Glomerular visceral epithelial cell (primary cell): ENCODE data around the gene ARHGAP5.
A peak's percentile ranks its signal among the peaks of the same experiment; 100 is the strongest.

Source experiments
- DNase-seq: peaks from one replicate; pipeline ENCODE4 v3.0.0-alpha.2; 2016; ENCODE audit errors: extremely low spot score

Gene ARHGAP5, protein sequence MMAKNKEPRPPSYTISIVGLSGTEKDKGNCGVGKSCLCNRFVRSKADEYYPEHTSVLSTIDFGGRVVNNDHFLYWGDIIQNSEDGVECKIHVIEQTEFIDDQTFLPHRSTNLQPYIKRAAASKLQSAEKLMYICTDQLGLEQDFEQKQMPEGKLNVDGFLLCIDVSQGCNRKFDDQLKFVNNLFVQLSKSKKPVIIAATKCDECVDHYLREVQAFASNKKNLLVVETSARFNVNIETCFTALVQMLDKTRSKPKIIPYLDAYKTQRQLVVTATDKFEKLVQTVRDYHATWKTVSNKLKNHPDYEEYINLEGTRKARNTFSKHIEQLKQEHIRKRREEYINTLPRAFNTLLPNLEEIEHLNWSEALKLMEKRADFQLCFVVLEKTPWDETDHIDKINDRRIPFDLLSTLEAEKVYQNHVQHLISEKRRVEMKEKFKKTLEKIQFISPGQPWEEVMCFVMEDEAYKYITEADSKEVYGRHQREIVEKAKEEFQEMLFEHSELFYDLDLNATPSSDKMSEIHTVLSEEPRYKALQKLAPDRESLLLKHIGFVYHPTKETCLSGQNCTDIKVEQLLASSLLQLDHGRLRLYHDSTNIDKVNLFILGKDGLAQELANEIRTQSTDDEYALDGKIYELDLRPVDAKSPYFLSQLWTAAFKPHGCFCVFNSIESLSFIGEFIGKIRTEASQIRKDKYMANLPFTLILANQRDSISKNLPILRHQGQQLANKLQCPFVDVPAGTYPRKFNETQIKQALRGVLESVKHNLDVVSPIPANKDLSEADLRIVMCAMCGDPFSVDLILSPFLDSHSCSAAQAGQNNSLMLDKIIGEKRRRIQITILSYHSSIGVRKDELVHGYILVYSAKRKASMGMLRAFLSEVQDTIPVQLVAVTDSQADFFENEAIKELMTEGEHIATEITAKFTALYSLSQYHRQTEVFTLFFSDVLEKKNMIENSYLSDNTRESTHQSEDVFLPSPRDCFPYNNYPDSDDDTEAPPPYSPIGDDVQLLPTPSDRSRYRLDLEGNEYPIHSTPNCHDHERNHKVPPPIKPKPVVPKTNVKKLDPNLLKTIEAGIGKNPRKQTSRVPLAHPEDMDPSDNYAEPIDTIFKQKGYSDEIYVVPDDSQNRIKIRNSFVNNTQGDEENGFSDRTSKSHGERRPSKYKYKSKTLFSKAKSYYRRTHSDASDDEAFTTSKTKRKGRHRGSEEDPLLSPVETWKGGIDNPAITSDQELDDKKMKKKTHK (N-terminal part only)

DNA sequence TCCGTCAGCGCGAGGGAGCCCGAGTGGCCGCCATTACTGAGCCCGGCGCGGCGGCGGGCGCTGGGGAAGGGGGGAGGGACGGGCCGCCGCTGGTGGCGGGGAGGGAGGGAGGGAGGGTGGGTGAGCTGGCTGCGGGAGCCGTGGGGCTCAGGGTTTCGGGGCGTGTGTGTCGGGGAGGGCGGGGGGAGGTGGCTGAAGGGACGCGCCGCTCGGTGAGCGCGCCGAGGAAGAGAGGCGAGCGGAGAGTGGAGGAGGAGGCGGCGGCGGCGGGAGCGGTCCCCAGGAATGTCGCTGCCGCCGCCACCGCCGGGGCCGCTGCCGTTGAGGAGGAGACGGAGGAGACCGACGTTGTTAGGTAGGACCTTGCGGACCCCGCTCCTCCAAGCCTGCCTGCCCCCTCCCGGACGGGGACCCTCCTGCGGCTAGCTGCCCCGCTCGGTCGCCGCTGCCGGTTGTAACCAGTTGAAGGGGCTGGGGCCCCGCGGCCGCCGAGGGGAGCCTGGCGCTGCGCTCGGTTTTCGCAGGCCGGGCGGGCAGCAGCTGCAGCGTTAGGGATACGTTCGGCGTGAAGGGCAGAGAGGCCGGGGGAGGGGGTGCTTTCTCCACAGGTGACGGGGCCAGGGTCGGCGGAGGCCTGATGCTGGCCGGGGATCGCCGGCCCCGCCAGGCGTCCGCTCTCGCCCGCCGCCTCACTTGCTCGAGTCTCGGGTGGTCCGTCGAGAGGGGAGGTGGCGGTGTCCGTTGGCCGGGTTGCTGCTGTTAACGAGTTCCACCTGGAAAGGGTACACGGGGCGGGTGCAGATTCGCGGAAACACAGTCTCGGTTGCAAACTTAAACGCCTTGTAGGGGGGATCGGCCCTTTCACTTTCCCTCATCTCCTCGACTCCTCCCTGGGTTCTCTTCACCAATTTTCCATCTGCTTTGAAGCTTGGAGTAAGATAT lies at the start of gene ARHGAP5:
ARHGAP5 (plus strand) TSS at position 224 of the 942 bp plus-strand sequence. CDS start 13,366 bp downstream, outside the sequence.
- DNase-seq = no peak

DNA sequence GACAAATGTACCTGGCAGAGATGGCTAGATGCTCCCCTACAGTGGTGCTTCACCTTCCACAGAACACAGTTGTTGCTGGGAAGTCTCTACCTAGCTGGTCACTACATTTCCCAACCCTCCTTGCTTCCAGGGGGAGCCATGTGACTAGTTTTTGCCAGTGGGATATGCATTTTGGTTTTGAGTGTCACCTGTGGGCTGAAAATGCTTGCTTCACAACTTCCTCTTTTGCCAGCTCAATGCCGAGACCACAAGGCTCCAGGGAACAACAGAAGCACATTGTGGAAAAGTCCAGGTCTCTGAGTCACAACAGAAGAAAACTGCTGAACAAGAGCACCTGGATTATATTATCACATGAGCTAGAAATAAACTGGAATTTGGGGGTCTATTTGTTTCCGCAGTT lies 48.5 kb upstream of the ARHGAP5 start:
- peak; percentile 69 for DNase-seq

DNA sequence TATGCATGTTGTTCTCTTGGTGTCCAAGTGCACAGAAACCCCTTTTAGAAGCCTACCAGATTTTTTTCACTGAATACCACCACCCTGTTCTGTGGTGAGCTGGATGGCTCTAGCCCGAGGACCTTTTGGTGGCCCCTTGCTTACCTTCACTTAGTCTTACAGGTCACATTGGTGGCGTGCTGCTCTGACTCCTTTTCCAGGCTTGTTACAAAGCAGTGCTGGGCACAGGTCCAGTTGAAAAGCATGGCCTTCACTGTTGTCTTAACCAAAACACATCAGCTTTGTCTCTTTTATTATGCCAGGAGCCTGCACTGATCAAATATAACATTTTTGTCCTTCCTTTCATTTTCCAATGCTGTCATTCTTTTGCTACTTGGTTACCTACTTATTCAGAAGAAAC lies 43.6 kb upstream of the ARHGAP5 start:
- DNase-seq = no peak

DNA sequence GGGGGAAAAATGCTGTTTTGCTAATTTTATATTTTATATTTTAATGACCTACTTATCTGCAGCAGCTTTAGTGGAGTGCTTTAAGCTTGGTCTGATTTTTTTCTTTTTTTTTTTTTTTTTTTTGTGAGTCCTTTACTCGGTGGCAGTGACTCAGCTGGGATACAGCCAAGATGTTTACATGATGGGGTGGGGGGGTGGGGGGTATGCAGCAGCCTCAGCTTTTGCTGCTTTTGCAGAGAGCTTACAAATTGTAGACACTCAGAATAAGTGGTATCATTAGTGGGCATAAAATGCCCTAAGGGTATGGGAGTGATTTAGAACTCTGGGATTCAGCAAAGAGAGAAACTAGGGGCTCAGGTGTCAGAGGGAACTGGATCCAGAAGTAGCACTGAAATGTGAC lies 38.2 kb upstream of the ARHGAP5 start:
- DNase-seq = peak; percentile 38

DNA sequence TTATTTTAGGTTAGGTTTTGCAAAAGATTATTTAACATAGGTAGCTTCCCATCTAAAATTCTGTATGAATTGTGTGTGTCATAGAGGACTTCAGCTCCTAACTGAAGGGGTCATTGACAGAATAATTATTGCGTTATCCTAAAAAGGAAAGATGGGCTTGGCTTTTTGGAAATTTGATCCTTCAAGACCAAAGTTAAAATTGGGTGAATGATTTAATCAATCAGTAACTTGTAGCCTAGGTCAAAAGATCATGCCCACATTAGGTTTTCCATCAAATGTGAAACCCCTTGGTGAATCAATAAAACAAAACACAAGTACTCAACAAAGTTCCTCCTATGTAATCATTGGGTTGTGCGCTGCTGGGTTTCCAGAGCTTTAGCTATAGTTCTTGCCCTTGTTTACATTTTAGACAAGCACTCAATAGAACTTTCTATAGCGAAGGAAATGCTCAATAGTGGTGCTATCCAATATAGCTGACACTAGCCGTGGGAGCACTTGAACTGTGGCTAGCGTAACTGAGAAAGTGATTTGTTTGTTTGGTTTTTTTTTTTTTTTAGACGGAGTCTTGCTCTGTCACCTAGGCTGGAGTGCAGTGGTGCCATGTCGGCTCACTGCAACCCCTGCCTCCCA lies 37.6 kb upstream of the ARHGAP5 start:
- DNase-seq = no peak

DNA sequence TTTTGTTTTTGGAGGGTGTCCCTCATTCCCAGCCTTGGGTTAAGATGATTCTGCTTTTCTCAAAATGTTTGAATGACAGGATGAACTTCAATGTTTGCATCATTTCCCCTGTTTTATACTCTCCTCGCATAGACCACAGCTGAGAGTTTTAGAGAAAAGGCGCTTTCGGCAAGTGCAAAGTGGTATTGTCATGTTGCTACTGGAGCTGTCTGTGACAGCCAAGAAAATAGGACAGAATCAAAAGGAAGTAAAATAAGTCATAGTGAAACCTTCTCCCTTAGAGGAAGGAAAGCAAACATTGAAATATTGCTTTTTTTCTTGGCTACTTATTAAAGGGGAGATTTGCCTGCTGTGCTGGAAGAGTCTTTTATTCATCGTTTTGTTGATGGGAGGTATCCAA lies 33.5 kb upstream of the ARHGAP5 start:
- no peak for DNase-seq

DNA sequence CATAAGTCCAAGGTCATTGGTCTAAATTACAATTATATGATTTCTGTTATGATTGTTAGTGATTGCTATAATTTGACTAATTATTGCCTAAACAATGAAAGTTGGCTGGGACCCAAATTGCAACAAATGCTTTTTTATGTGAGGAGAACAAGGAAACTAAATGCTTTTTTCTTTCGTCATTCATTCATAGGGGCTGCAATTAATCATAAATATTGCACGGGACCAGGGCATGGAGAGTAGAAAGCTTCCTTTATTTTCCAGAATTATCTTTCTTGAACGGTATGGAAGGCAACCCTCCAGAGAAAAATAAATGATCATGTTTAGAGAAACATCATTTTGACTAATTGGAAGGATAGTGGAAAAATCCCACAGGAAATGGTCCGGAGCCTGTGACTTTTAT lies 32.6 kb upstream of the ARHGAP5 start:
- no peak for DNase-seq

DNA sequence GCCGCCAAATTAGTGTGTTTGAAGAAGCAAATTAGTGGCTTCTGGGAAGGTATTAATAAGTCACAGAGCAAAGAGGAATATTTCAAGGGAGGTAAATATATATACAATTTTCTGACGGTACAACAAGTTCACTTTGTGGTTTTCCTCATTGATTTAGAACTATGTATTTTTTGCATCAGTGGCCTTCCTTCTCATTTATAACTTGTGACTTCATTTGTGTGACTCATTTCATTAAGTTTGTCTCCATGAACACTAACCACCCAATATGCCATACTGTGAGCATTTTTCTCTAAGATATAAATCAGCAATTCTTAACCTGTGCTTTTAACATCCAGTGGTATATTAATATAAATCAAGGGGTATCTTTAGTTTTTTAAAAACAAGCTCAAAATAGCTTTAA lies 29.3 kb upstream of the ARHGAP5 start:
- peak; percentile 42 for DNase-seq

DNA sequence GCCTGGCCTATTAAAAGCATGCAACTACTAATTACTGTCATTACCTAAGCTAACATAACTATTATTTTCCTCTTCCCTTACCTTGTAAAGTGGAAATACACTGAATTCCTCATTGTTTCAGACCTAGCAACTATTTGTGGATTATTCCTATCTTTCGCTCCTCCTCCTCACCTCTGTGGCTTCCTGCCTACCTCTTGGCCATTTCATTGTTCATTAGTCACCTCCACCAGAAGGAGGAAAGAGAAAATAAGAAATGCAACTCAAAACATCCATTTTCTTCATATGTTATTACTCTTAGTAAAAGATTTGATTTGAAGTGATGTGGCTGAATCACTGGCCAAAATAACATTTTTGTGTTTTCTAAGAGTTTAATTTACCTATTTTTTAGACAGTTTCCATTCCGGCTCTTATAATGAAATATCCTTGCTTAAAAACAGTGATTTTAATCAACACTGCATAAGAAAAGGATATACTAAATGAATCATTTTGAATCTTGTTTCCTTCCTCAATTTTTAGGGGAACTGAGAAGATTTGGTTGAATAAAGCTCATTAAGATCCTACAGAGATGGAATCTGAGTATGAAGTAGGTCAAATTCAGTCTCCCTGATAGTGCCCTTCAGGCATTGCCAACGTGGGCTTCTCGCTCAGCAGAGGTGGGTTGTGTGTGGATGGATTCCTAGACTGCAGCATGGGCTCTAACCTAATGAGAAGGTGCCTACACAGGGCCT lies 27.6 kb upstream of the ARHGAP5 start:
- peak; percentile 16 for DNase-seq

DNA sequence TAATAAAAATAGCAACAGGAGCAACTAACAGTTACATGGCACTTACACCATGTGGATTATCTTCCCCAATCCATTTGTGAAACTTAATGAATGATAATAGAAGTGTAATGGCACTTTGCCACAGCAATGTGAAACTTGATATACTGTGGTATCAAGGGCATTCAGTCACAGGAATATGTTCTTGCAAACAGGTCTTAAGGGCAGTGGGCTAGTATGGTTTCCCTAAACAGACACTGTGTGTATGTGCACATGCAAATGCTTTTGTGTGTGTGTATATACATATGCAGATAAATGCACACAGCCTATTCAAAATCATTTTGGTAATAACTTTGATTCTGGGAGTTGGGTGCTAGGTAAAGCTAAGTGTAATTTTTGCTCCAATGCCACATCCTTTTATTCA lies 26.2 kb upstream of the ARHGAP5 start:
- DNase-seq = no peak

DNA sequence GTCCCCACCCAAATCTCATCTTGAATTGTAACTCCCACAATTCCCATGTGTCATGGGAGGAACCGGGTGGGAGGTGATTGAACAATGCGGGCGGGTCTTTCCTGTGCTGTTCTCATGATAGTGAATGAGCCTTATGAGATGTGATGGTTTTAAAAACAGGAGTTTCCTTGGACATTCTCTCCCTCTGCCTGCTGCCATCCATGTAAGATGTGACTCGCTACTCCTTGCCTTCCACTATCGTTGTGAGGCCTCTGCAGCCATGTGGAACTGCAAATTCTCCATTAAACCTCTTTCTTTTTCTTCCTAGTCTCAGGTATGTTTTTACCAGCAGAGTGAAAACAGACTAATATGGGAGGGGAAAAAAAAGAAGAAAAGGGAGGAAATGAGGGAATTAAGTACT lies 22.6 kb upstream of the ARHGAP5 start:
- no peak for DNase-seq

DNA sequence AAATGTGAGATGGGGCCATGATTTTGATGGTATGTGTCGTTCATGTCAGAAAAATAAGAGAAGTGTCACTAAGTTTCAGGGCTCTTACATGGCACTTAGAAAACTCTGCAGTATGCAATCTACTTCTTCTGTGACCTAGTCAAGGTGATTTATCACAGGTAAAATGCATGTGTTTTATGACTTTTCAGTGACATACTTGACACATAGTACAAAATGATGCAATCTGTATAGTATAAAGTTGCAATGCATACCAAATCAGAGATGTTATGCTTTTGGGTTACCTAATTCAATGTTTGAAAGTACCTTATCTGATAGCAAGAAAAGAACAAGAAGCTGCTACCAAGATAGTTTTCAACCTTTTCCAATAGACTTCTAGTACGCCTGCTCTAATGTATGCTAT lies 21.9 kb upstream of the ARHGAP5 start:
- DNase-seq = no peak

DNA sequence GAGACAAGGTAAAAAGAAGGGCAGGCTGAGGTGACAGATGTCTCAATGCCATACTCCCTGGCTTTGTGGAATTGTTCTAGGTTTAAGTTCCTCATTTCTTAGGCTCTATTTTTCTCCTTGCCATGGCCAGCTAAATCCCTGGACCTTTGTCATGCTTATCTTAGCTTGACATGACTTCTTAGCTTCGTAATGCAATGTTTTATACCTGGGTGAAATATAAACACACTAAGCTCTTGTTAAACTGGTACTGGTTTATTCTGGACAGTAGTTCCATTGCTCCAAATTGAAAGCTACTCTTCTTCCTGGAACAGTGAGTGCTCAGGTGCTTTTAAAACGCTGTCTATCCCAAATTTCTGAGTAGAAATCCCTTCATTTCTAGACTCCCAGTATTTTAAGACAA lies 17.4 kb upstream of the ARHGAP5 start:
- no peak for DNase-seq

DNA sequence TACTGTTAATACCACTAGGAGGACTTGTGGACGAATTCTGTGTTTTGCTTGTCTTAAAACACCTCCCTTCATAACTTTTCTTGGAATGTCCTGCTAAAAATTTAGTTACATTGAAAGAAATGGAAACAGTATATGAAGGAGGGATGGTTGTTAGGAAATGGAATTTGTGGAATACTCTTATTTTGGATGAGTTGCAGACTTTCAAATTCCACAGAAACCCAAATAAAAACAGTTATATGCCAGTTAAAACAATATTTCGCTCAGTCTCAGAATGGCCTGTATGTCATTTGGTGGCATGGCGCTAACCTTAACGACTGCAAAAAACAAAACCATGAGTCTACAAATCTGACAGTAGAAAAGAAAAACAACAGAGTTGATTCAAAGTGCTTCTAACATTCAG lies 12.2 kb upstream of the ARHGAP5 start:
- no peak for DNase-seq

DNA sequence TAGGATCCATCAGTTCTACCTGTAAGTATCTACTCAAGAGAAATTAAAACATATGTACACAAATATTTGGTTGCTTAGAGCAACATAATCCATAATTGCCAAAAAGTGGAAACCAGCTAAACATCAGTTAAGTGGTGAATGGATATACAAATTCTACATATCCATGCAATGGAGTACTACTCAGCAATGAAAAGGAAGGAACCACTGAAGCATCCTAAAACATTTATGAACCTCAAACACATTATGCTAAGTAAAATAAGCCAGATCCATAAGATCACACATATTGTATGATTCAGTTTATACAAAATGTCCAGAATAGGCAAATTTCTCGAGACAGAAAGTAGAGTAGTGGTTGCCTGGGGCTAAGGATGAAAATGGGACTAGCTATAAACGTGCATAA lies 8.4 kb upstream of the ARHGAP5 start:
- DNase-seq = no peak

DNA sequence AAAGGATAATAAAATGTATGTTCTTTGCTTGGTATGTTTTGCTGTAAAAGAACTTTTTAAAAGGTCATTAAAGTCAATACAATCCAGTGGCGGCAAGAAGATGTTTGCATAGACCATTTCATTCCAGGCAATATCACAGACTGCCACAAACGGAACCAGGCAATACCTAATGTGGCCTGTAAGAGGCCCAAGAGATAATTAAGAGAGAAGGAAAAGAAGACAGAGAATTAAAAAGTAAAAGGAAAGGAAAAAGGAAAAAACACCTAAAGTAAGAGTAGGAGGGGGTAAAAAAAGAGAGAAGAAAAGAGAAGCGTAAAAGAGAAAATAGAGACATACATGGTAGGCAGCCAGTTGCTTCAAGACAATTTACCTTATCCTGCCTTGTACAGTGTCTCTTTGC lies 6.8 kb upstream of the ARHGAP5 start:
- no peak for DNase-seq

DNA sequence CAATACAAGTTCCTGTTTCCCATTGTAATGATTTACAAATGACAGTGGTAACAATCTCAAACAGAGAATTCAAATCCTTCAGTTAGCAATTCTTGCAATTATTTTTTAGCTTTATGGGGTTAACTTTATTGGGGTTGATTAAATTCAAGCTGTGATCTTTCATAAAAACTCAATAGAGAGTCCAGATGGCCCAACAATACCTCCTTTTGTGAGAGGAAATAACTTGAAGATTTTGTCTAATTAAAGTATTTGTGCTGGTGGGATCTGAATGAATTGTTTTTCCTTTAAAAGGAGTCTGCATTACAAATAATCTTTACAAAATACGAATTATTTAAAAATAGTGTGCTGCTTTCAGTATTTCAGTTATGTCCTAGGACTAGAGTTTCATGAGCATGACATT lies 4.4 kb upstream of the ARHGAP5 start:
- DNase-seq = no peak

DNA sequence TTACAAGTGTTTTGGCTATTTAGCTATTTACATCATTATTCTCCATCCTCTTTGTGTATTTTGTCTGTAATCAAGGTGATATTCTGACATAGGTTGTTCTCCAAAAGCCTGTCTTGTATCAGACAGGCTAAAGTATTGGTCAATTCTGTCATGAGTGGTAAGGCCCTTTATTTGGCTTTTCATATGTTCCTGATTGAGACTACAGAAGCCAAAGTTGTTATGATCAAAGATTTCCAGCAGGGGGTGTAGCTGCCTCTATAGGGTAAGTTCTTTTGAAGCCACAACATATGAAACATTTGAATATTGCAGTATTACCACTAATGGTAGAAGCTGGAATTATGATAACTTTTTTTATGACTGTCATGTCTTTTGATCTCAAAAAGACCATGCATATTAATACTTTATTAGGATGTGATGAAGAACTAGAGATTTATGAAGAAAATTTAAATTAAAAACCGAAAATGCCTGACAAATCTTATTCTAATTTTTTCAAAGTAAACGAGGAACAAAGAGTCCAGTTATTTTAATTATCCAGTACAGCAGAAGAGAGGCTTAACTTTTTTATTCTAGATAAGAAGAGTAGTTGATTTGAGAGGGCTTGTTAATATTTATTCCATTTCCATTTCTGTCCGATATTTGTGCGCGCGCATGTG lies 3.4 kb upstream of the ARHGAP5 start:
- DNase-seq = peak; percentile 83

DNA sequence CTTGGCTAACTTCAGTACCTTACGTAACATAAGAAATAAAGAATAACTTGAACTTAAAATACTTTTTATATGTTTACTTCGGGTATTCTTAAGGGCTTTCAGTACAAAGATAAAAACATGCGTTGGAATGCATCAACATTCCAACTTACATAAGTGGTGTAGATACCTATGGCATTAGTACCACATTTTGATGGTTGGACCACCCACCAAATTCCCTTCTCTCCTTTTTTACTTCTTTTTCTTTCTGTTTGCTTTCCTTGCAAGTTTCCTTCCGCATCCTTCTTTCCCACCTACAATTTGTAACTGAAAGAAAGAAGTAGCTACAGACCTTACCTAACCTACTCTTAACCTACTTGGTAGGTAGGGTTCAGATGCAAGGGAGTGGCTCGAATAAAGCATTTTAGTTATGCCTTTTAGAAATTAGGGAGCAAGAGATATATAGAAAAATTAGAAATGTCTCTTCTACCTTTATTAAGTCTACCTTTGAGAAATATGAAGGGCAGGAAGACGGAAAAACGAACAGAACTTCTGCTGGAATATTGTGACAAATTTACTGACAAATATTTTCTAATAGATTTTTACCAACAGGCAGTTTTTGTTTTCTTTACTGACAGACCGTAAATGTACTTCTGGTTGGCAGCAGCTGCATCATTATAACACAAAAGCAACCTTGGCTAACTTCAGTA lies 2.1 kb upstream of the ARHGAP5 start:
- no peak for DNase-seq
